Glomerular visceral epithelial cell (primary cell): ENCODE measurements around the gene SYNE2.
A peak's percentile ranks its signal among the peaks of the same experiment; 100 is the strongest.

Experiments
- DNase-seq: peaks from one replicate; pipeline ENCODE4 v3.0.0-alpha.2; 2016; ENCODE audit errors: extremely low spot score

The SYNE2 gene

GRCh38 chr14:64069634-64070359 is 217.0 kb downstream of the SYNE2 start:
- DNase-seq = no peak

DNA sequence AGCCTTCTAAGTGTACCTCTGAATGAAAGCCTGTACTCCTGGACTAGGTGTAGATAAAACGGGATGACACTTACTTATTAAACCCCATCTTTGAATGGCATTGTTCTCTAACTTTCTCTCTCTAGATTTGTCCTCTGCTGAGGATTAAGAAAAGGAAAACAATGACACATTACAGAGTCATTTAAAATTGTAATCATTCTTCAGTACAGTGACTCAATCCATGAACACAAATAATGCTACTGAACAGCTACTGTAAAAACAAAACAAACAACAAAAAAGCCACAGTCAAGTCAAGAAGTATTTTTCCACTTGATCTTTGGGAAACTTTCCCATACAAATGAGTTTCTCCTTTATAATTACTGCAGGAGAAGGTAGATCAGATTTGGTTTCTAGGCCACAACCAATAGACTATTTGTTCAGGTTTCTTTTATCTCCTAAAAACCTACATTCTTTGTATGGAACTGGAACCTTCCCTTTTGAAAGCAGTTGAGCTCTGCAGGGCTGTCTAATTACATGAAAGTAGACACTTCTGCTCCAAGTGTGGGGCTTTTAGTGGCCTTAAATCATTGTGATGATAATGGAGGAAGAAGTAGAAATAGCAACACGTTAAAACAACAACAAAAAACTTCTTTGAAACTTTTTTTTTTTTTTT is 222.3 kb downstream of the SYNE2 start:
- DNase-seq = no peak

GRCh38 chr14:64075613-64076005 is 222.8 kb downstream of the SYNE2 start:
- DNase-seq = no peak

GRCh38 chr14:64080452-64080851 is 227.6 kb downstream of the SYNE2 start:
- DNase-seq = no peak

GRCh38 chr14:64081174-64081746 is 228.5 kb downstream of the SYNE2 start:
- DNase-seq = no peak

DNA sequence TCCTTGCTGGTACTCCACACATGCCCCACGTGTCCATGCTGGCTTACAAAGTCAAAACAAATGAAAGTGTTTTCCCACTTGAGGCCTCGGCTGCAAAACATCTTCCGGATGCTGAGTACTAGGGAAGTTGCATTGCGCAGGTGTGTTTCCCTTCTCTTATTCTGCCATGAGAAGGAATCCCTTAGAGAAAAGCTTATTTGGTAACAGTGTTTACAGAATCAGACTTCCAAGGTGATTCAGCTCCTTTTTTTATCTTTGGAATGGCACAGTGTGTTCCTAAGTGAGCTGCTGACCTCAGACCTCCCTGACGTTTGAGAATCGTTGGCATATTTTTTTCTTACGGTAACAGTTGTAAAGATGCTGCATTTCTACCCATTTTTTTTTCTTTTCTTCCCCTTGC is 230.0 kb downstream of the SYNE2 start:
- DNase-seq = no peak

DNA sequence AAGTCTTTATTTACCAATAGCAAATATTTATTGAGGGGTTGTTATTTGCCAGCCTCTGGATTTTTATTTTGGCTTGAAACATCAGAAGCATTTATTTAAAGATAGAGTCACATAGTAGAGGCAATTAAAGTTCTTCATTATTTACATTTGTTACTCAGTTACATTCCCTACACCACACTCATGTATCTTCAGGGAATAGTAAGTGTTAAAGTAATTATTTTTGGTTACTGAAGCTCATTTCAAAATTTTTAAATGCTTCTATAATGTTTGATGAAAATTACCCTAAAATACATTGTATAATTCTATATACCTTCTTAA is 235.8 kb downstream of the SYNE2 start:
- no peak for DNase-seq

- peak; percentile 24 for DNase-seq
Measured at GRCh38 chr14:64089920-64090319, 237.1 kb downstream of the SYNE2 start.

DNA sequence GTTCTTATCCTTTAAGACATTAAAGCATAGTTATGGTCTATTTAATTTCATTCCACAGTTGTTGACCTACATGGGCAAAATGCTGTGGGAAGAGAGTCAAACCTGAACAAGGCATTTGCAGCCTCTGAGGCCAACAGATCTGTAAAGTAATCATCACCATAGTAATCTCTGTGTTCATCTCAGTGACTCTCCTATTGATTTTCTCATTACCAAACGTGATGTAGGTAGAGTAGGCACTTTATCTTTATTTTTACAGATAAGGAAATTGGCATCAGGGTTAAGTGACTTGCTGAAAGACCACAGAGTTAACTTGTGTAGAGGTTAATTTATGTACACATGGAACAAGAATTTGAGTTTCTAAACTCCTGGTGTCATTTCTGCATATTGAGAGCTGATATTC is 238.4 kb downstream of the SYNE2 start:
- DNase-seq = no peak

DNA sequence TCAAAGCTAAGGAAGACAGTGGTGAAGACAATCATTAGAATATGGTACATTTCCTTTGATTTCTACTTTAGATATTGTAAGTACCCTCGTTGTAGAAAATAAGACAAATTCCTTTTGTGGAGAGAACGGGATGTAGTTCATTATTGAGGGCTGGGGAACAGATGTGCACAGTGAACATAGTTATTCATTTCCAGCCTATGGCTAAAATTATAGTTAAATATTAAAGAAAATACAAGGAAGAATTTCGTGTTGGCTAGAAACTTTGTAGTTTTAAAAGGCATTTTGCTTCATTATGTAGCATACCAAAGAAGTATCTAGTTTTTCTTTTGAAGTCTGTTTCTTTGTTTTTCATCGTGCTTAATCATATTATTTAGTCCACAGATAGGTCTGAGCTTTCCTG is 239.5 kb downstream of the SYNE2 start:
- DNase-seq = peak; percentile 33

DNA sequence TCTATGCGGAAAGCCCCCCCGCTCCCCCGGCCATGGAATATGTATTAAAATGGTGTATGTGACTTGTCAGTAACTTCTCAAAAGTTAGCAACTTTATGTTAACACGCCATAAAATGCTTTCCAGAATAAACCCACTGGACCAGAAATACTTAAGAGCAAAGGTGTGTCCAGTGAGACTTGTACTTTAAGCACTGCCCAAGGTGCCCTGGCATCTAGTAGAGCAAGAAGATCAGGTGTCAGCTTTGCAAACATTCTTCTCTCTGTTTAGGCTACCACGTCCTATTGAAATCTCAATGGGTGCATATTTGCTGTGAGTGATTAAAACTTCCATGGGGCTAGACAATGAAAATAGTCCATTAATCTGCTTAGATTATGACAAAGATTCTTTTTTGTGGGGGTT is 240.1 kb downstream of the SYNE2 start:
- DNase-seq = no peak

GRCh38 chr14:64095620-64096019 is 242.8 kb downstream of the SYNE2 start:
- no peak for DNase-seq

DNA sequence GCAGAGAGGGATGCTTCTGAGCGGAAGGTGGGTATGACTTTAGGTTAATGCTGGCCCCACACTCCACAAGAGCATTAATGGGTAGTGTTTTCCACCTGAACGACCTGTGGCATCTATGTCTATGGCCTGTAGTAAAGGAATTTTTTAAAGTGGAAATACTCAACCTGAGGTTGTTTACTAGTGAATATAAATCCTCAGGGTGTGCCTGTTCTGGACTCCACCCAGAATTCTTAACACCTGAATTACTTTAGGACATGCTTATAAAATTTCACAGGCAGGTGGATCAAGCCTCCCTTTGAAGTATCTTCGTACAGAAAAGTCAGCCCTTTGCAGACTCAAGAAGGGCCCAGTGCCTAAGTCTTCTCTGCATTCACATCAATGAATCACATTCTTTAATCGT is 245.3 kb downstream of the SYNE2 start:
- DNase-seq = no peak

DNA sequence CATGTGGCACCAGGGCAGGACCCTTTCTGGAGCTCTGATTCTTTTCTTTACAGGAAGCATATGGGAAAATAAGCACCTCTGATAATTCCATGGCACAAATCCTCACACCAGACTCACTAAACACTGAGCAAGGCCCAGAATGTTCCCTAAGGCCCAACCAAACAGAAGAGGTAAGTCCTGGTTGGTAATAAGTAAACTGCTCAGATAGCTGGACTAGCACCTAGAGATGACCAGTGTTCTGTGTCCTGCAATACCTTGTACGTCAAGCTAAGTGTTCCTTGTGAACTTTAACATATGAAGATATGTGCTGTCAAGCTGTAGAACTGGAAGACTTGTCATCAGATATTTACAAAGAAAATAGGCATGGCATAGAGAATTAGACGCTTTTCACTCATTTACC is 254.6 kb downstream of the SYNE2 start:
- no peak for DNase-seq

GRCh38 chr14:64109819-64110554 is 257.2 kb downstream of the SYNE2 start:
- DNase-seq = no peak

- no peak for DNase-seq
Measured at GRCh38 chr14:64110802-64111201, 258.0 kb downstream of the SYNE2 start.

DNA sequence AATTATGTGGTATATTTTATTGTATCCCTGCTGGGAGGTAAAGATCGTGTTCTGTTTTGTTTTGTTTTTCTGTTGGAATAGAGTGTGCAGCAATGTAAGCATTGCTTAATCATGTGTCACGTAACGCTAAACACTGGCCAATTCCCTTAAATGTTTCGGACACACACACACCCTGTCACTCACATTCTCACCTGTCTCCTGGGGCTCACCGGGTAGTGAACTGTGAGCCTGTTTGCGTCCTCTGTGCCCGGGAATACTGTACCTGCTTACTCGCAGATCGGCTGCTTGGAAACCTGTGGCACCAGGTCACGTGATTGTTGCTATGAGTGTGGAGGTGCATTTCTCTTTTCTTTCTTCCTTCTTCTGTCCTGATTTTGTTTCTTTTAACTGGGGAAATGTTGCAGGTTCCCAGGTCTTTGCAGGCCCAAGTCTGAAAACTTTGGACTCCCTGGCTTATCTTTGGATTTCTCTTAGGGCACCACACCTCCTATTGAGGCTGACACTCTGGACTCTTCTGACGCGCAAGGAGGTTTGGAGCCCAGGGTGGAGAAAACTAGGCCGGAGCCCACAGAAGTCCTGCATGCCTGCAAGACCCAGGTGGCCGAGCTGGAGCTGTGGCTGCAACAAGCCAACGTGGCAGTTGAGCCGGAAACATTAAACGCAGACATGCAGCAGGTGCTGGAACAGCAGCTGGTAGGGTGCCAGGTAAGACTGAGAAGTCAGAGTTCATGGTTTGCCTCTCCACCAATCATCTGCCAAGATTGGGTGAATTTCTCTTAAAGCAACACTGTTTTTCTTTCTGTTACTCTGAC is 260.3 kb downstream of the SYNE2 start:
- no peak for DNase-seq

GRCh38 chr14:64114166-64114565 is 261.4 kb downstream of the SYNE2 start:
- DNase-seq = no peak

DNA sequence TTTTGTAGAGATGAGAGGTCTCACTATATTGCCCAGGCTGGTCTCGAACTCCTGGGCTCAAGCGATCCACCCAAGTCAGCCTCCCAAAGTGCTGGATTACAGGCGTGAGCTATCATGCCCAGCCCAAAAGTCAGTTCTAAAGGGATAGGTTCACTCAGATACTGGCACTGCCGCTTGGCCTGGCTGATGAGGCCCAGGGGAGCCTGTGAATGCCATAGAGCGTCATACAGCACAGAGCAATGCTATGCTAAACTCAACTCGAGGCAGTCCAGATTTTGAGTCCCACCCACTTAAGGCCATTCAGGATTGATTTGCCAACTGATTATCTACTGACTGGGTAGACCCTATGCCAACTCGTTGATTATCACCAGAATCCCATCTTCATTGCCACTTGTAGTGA is 262.0 kb downstream of the SYNE2 start:
- no peak for DNase-seq

DNA sequence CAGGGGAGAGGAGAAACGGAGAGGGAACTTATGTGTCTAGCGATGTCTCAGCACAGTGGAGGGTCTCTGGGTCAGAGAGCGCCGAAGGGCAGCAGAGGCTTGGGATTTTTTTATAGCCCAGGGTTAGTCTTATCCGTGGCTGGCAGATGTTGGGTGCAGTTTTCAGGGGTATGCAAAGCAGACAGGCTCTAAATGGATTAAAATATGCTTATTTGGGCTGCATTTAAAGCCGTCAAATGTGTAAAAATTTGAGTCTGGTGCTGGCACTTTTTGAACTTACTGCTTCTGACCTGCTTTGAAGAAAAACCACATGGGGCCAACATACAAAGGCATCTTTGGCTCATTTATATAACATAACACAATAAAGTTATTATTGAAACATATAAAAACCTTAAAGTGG is 262.6 kb downstream of the SYNE2 start:
- no peak for DNase-seq

DNA sequence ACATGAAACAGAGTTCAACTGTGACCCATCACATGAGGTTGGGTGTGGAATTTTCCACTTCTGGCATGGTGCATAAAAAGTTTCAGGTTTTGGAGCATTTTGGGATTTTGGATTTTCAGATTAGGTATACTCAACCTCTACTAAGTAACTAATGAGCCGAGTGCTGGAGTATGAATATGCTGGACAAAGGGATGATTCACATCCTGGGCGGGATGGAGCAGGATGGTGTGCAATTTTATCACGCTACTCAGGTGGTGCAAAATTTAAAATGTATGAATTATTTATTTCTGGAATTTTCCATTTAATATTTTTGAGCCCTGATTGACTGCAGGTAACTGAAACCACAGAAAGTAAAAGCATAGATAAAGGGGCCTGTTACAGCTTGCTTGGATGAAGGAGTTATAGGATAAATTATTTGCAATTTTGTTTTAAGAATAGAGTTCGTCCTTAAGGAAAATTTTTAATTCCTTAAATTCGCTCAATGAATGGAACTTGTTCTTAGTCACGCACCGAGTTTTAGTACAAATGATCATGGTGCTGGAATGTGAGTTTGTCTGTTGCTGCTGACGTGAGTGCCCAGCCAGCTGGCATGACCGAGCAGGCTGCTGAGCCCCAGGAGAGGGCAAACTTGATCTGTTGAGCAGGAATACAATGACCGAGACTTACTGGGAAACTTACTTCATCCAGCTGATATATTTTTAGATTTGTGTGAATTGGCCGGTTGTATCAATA is 265.0 kb downstream of the SYNE2 start:
- DNase-seq = peak; percentile 89
